OCI-M2 (cell line): Measurements from ENCODE around the gene CCDC47.

ENCODE experiments used
- DNase-seq: peaks from one replicate; lab custom pipeline; 2025; ENCODE audit not compliant: unreplicated experiment; lab: John Stamatoyannopoulos, UW

CCDC47 gene

DNA sequence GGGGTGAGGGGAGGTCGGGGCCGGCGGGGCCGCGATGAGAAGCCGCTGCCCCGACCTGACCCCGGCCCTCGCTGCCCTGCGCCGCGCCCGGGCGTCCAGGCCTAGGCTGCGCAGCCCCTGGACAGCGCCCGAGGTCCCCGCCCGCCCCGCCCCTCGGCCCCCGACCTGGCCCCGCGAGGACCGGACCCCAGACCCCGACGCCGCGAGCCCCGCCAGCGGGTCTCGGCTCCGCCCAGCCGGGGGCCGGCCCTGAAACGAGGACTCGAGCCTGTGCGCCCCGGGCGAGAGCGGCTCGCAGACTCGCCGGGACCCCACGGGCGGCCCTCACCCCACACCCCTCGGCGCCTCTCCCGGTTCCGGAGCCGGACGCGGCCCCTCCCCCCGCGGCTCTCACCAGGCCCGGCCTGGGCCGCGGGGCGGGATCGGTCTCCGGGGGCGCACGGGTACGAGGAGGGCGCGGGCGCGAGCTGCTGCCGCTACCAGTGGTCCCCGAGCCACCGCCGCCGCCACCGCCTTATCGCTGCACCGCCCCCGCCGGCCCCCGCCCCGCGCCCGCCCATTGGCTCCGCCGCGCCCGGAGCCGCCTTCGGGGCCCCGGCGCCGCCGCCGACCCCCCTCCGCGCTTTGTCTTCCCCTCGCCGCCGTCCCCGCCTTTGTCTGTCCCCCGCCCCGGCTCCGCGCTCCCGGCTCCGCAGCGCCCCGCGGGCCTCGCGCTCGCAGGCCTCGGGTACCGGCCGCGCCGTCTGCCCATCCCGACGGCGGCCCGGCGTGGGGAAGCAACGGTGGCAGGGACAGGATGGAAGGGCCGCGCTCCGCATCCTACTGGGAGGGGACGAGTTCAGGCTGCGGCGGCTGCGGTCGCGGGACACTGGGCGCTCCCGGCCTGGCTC is 73.5 kb downstream of the CCDC47 start, which contains the start of gene LIMD2:
TSS of gene LIMD2 (minus strand) at position 488 of the 890 bp plus-strand sequence. CDS start 827 bp downstream, outside the sequence.
- DNase-seq: no peak

DNA sequence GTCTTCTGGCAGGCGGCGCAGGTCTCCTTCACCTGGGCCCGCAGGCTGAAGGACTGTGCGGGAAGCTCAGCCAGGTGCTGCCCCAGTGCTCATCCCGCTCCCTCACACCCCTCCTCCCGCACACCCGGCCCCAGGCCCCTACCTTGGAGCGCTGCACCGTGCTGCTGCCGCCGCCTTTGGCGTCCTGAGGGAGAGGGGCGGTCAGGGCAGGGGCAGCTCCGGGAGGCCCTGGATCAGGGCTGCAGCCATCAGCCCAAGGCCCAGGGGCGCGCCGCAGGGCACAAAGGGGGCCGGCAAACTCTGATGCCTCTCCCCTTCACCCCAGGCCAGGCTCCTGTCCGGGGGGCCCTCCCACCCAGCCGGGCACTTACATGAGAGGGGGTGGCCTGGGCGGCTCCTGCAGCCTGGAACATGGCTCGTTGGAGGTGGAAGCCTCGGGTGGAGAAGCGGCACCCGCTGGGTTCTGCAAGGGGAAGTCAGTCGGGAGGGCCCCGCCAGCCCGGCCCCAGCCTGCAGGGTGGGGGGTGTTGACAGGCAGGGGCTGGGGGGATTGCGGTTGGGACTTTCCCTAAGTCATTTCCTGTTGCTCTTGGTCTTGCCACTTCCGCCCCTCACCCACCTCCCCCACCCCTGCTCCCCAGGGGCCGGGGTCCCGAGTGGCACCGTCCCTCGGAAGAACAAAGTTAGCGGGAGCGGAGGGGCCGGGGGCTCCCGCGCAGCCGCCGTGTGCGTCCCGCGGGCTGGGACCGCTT is 74.3 kb downstream of the CCDC47 start:
- DNase-seq: peak; percentile 40

DNA sequence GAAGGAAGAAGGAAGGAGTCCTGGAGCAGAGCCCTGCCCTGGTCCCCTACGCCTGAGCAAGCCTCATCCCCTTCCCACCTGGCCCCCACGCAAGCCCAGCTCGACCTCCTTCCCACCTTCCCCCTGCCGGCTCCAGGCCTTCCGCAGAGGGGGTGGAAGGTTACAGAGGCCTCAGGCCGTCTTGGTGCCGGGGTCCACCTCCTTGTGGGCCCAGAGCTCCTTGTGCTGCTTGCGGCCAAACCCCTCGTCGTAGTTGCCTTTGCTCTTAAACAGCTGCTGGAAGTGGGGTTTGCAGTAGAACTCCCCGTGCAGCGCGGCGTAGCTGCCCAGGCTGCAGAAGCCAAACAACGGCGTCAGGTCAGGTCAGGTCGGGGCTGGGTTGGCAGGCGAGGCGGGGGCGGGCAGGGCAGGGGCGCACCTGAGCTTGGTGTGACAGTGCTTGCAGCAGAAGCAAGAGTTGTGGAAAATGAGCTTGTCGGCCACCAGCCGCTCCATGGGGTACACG is 75.0 kb downstream of the CCDC47 start:
- no peak for DNase-seq

DNA sequence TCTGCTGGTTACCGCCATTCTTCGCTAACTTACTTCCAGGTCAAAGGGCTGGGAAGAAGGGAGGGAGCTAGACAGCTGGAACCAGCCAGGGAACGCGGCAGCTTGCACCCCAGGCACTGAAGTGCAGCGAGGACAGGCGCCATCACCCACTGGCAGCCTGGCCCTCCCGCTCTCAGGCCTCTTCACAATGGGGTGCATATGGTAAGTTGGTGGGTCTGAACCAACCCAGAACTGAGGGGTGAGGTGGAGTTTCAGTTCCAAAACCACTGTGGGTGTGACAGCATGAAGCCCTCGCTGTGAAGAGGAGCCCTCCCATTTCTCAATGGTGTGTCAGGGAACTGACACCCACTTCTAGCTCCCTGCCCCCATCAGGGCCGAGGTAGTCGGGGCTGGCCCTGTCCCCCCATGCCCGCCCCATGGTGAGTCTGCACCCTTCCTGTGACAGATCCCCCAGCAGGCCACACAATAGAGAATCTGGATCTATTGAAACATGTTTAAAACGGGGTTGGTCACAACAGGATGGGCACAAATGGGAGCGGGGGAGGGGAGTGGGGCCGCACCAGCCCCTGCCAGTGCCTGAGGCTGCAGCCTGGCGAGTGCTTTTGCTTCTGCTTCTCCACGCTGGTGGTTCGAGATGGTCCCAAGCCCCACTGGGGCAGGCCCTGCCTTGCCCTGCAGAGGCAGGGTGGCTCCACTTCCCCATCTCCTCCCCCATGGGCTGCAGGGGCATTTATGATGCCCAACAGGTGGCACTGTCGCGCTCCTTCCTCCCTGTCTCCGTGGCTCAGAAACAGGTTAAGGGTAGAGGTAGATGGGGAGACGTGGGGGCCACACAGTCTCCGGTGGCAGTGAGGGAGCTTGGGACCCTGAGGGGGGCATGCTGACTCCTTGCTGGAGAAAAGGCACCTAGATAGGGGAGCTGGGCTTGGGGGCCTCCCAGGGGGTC is 75.8 kb downstream of the CCDC47 start:
- DNase-seq: no peak

DNA sequence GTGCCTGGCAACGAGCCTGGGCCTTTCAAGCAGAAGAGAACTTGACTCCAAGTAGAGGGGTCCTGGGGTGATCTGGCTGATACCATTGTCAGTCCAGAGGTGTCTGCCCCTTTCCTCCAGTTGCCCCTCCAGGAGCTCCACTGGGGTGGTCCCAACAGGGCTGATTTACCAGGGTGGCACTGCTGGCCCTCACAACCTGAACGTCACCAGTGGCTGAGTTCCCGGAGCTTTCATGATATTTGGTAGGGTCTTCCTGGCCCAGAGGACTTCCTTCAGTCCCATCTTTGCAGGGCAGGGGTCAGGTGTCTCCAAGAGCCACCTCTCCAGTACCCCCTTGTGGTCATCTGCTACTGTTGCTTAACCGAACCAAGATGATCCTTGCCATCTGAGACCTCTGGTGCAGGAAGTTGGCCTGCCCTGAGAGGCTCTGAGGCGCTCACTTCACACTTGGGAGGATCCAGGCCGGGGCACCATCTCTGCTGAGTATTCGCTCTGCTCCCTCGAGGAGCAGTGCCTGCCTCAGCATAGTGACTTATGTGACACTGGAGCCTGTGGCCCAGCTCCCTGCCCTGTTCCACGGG is 76.9 kb downstream of the CCDC47 start:
- DNase-seq: no peak

DNA sequence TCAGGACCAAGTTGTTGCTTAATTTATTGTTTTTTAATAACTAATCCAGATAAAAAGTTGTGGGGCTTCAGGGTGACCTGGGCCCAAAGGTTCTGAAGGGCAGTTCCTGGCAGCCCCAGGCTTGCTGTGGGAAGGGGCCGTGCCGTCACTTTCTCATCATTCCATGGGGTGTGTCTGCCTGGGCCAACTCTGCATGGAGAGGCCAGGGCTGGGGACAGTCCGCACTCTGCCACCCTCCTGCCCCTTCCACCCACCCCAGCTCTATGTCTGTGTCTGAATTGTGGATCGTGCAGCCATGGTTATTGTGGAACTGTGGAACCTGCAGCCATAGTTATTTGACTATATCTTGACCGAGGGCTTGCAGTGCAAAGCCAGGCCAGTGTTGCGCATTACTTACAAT is 77.5 kb downstream of the CCDC47 start:
- no peak for DNase-seq
